Ascending aorta (tissue), 2 donors: ENCODE results near the gene ADORA3. TPM values are rescaled to one million over a fixed set of nuclear protein-coding genes. Genes with fewer than 3 reads are reported as not detected.

Source experiments
- DNase-seq, 2 donors: peaks; one replicate each; pipeline ENCODE4 v3.0.0-alpha.2; 2019; ENCODE audit warnings: low spot score in 2 of 2
- H3K27ac ChIP-seq, 2 donors: fragments of 200-600 bp; sonication (generic); one replicate each; pipeline ENCODE4 v1.5.1; 2016 to 2017; ENCODE audit warnings: mild to moderate bottlenecking in 1 of 2
- H3K27me3 ChIP-seq: fragments of 200-600 bp; sonication (generic); one replicate; pipeline ENCODE4 v1.5.1; 2017
- H3K36me3 ChIP-seq, 2 donors: fragments of 200-600 bp; sonication (generic); one replicate each; pipeline ENCODE4 v1.5.1; 2016
- H3K4me1 ChIP-seq, 2 donors: fragments of 200-600 bp; sonication (generic); one replicate each; pipeline ENCODE4 v1.5.1; 2016 to 2017; ENCODE audit warnings: mild to moderate bottlenecking in 1 of 2
- H3K4me3 ChIP-seq, 2 donors: fragments of 200-600 bp; sonication (generic); one replicate each; pipeline ENCODE4 v1.5.1; 2016 to 2017; ENCODE audit warnings: mild to moderate bottlenecking in 1 of 2
- H3K9me3 ChIP-seq, 2 donors: fragments of 200-600 bp; sonication (generic); one replicate each; pipeline ENCODE4 v1.5.1; 2016
- CTCF ChIP-seq, 3 experiments: fragments of 200-600 bp in 2 of 3; fragments of 450-650 bp in 1 of 3; sonication (generic) in 2 of 3; IDR thresholded peaks; one replicate each; pipeline ENCODE4 v1.5.1; 2016 to 2019; ENCODE audit warnings: antibody characterized with exemption in 3 of 3, mild to moderate bottlenecking in 1 of 3, moderate library complexity in 1 of 3
- intact Hi-C: fragments of 100-400 bp; cut with DNase I; formaldehyde crosslinking; loops from one replicate; pipeline ENCODE4 v1.15.1; 2023
- total RNA-seq: library from RNA; depleted of rRNA; stranded (reverse); fragments of >200 nt; gene quantifications from one replicate; pipeline ENCODE4 v1.1.0, GENCODE V29; 2016

Gene ADORA3
- total RNA-seq, 1 donor from 2014 or later, result 3.6 TPM

- DNase-seq, result no peak
- no peaks in the 10 kb centered on the region for H3K4me1 ChIP-seq
- intact Hi-C loops, result no loop called here
- no peaks in the 10 kb centered on the region for H3K27me3 ChIP-seq
- H3K9me3 ChIP-seq, result no peaks in the 10 kb centered on the region
- no peak overlapping the region for H3K27ac ChIP-seq
- no peak overlapping the region for H3K4me3 ChIP-seq
- no peak for TF ChIP-seq CTCF (IDR thresholded peaks at IDR 0.05)
- H3K36me3 ChIP-seq, result peaks cover 31 to 68% of the 10 kb centered on the region in 2 donors
Measured at GRCh38 chr1:111461765-111462164, 41.7 kb downstream of the ADORA3 start.

GRCh38 chr1:111455642-111456031, 47.8 kb downstream of the ADORA3 start:
- Histone ChIP-seq H3K27ac (no peak overlapping the region), H3K27me3 (no peaks in the 10 kb centered on the region), H3K36me3 (peaks cover 29 to 56% of the 10 kb centered on the region in 2 donors), H3K4me1 (peaks cover 3 to 12% of the 10 kb centered on the region in 2 donors), H3K4me3 (no peak overlapping the region), H3K9me3 (no peaks in the 10 kb centered on the region)
- intact Hi-C loops, result no loop called here
- TF ChIP-seq CTCF (IDR thresholded peaks at IDR 0.05), result no peak
- DNase-seq, result no peak

GRCh38 chr1:111454859-111455641, 48.4 kb downstream of the ADORA3 start:
- Histone ChIP-seq H3K4me1 (peaks cover 7 to 17% of the 10 kb centered on the region in 2 donors), H3K27me3 (no peaks in the 10 kb centered on the region), H3K4me3 (no peak overlapping the region), H3K36me3 (peaks cover 28 to 53% of the 10 kb centered on the region in 2 donors), H3K9me3 (no peaks in the 10 kb centered on the region), H3K27ac (no peak overlapping the region)
- TF ChIP-seq CTCF (IDR thresholded peaks at IDR 0.05), result no peak
- no peak for DNase-seq
- intact Hi-C loops, result no loop called here

- Histone ChIP-seq H3K36me3 (peaks cover 21 to 40% of the 10 kb centered on the region in 2 donors), H3K9me3 (no peaks in the 10 kb centered on the region), H3K4me3 (no peak overlapping the region), H3K4me1 (peaks cover 9 to 17% of the 10 kb centered on the region in 2 donors), H3K27me3 (no peaks in the 10 kb centered on the region), H3K27ac (no peak overlapping the region)
- TF ChIP-seq CTCF (IDR thresholded peaks at IDR 0.05), result no peak
- intact Hi-C loops, result no loop called here
- DNase-seq, result no peak
Measured at GRCh38 chr1:111453706-111454105, 49.7 kb downstream of the ADORA3 start.

GRCh38 chr1:111452581-111452980, 50.9 kb downstream of the ADORA3 start:
- intact Hi-C loops, result no loop called here
- no peak for TF ChIP-seq CTCF (IDR thresholded peaks at IDR 0.05)

More at GRCh38 chr1:111452581-111452980, 50.9 kb downstream of the ADORA3 start:
- Histone ChIP-seq H3K27ac (no peak overlapping the region), H3K27me3 (no peaks in the 10 kb centered on the region), H3K36me3 (peaks cover 12 to 28% of the 10 kb centered on the region in 2 donors), H3K4me1 (peaks cover 9 to 23% of the 10 kb centered on the region in 2 donors), H3K9me3 (no peaks in the 10 kb centered on the region), H3K4me3 (no peak overlapping the region)
- DNase-seq, result no peak
